ENCODE measurements around the gene SCUBE1. TPM values are rescaled to one million over a fixed set of nuclear protein-coding genes. Genes with fewer than 3 reads are reported as not detected.

The SCUBE1 gene
- total RNA-seq, 3 donors from 2014 or later (not counting 1 experiment from before 2014, with no cell fraction given) = 0.05 to 1.2 (median 0.11) TPM

DNA sequence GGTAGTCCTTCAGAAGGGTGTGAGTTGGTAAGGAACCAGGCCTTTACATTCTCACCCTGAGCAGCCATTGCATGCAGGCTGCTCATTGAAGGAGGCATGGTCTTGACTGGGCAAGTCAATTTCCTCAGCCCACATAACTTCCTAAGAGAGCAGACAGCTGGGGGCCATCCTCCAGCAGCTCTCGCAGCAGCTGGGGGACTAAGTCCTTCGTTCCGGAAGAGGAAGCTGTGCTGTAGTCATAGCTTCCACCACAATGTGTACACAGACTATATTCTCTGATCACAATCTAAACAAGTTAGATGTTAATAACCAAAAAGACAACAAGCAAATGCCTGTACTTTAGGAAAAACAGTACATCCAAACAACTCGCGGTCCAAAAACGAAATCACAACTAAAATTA lies 38.5 kb upstream of the SCUBE1 start:
- ATAC-seq = no peak
- TF ChIP-seq CTCF (IDR thresholded peaks at IDR 0.05) = no peak
- intact Hi-C loops (cut with micrococcal nuclease) = no loop called here
- Mint-ChIP-seq H3K9me3 (peaks cover 0 to under 1% of the 10 kb centered on the region in 2 donors), H3K4me3 (no peak overlapping the region), H3K36me3 (no peaks in the 10 kb centered on the region), H3K4me1 (peaks cover 23 to 27% of the 10 kb centered on the region in 2 donors), H3K27ac (no peak overlapping the region), H3K27me3 (ENCODE audit: low read depth in 2 of 2) (peaks cover 67 to 98% of the 10 kb centered on the region in 2 donors)
- no peaks in the 10 kb centered on the region for H3K36me3 ChIP-seq (ENCODE audit: control insufficient read depth, insufficient read depth, low read length)
- peaks cover 23% of the 10 kb centered on the region for H3K27me3 ChIP-seq (ENCODE audit: control insufficient read depth, insufficient read depth, low read length)
- peaks cover 36% of the 10 kb centered on the region for H3K4me1 ChIP-seq (ENCODE audit: control insufficient read depth, insufficient read depth, low read length)
- no peaks in the 10 kb centered on the region for H3K9me3 ChIP-seq (ENCODE audit: control insufficient read depth, insufficient read depth, low read length)
- H3K4me3 ChIP-seq (ENCODE audit: low read length) = no peak overlapping the region
- peak in 1 of 2 donors; percentile 50 for DNase-seq
- H3K27ac ChIP-seq (ENCODE audit: low read length) = no peak overlapping the region
- WGBS (ENCODE audit: insufficient coverage) = 11% methylated on average over 3 of the region's 6 CpGs

DNA sequence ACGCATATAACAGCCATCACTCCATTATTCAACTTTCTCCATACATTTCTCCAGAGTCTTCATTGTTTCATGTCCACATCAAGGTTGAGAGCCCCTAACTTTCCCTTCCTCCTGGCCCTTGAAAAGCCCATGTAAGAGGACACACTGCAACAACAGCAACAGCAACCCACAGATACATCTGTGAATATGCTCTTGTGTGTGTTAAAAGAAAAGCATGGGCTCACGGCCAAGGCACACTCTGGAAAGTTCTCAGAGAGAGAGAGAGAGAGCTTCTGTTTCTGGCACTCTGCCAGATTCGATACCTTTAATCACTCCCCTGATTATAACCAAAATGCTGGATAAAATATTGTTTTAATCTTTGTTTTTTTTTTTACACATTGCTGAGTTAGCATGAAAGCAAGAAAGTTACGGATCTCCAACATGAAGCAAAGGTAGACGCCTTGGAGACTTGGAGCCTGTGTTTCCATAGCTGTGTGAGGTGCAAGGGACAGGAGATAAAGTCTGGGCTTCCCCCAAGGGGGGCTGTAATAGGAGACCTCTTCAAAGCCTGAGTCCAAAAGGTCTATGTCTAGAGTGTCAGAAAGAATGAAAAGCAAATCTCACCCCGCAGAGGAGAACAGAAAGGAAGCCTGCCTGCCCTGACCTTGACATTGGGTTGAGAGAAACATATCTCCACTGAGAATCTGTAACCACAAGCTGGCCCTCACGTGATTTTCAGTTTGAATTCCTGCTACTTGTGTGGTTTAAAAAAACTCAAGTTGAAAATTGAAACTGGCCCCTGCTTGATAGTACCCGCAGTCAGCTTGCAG lies 34.9 kb upstream of the SCUBE1 start:
- peaks cover 27 to 31% of the 10 kb centered on the region in 2 donors for H3K4me1 Mint-ChIP-seq
- DNase-seq (peak in 1 of 2 donors; percentile 24), ATAC-seq (peak in 1 of 3 donors; percentile 20)
- H3K4me3 Mint-ChIP-seq = peak overlapping the region; percentile 81
- intact Hi-C loops (cut with micrococcal nuclease) = loop anchor here (1.0 kb wide), 1 partner anchor 115 kb away; no protein-coding TSS in a partner anchor
- Histone ChIP-seq H3K27me3 (ENCODE audit: control insufficient read depth, insufficient read depth, low read length) (peaks cover 37% of the 10 kb centered on the region), H3K4me1 (ENCODE audit: control insufficient read depth, insufficient read depth, low read length) (peaks cover 35% of the 10 kb centered on the region), H3K27ac (ENCODE audit: low read length) (no peak overlapping the region), H3K9me3 (ENCODE audit: control insufficient read depth, insufficient read depth, low read length) (peaks cover 12% of the 10 kb centered on the region), H3K4me3 (ENCODE audit: low read length) (no peak overlapping the region), H3K36me3 (ENCODE audit: control insufficient read depth, insufficient read depth, low read length) (no peaks in the 10 kb centered on the region)
- peaks cover 0 to 7% of the 10 kb centered on the region in 2 donors for H3K9me3 Mint-ChIP-seq
- no peak for TF ChIP-seq CTCF (IDR thresholded peaks at IDR 0.05)
- WGBS (ENCODE audit: insufficient coverage) = 7% methylated on average over 6 of the region's 8 CpGs
- peaks cover 8% of the 10 kb centered on the region for H3K36me3 Mint-ChIP-seq
- peak overlapping the region; percentile 39 to 50 for H3K27ac Mint-ChIP-seq
- H3K27me3 Mint-ChIP-seq (ENCODE audit: low read depth in 2 of 2) = peaks cover 71 to 97% of the 10 kb centered on the region in 2 donors

- H3K36me3 ChIP-seq (ENCODE audit: control insufficient read depth, insufficient read depth, low read length) = no peaks in the 10 kb centered on the region
- no peak for TF ChIP-seq CTCF (IDR thresholded peaks at IDR 0.05)
- intact Hi-C loops (cut with micrococcal nuclease) = loop anchor here (1.0 kb wide), 1 partner anchor 114 kb away; no protein-coding TSS in a partner anchor
- no peak overlapping the region for H3K27ac ChIP-seq (ENCODE audit: low read length)
- ATAC-seq (peak in 1 of 3 donors; percentile 13), DNase-seq (peak in 1 of 2 donors; percentile 17)
- H3K36me3 Mint-ChIP-seq = peaks cover 8% of the 10 kb centered on the region
- H3K27ac Mint-ChIP-seq = peak overlapping the region; percentile 39 to 50
- 45% methylated on average over 10 of the region's 10 CpGs for WGBS (ENCODE audit: insufficient coverage)
- H3K27me3 ChIP-seq (ENCODE audit: control insufficient read depth, insufficient read depth, low read length) = peaks cover 37% of the 10 kb centered on the region
- H3K4me3 Mint-ChIP-seq = peak overlapping the region; percentile 81
- peaks cover 0 to 7% of the 10 kb centered on the region in 2 donors for H3K9me3 Mint-ChIP-seq
- peaks cover 27 to 31% of the 10 kb centered on the region in 2 donors for H3K4me1 Mint-ChIP-seq
- H3K4me1 ChIP-seq (ENCODE audit: control insufficient read depth, insufficient read depth, low read length) = peaks cover 35% of the 10 kb centered on the region
- peaks cover 12% of the 10 kb centered on the region for H3K9me3 ChIP-seq (ENCODE audit: control insufficient read depth, insufficient read depth, low read length)
- peaks cover 70 to 96% of the 10 kb centered on the region in 2 donors for H3K27me3 Mint-ChIP-seq (ENCODE audit: low read depth in 2 of 2)
- H3K4me3 ChIP-seq (ENCODE audit: low read length) = no peak overlapping the region
These were observed 34.4 kb upstream of the SCUBE1 start for GRCh38 chr22:43377548-43377895.
